Fibroblast of lung (primary cell): ENCODE data around the gene SHANK1.

Experiments
- EZH2 ChIP-seq: IDR thresholded peaks from 2 replicates; pipeline ENCODE4 v1.5.1; 2012; ENCODE audit warnings: low read length, control low read depth, mild to moderate bottlenecking; ENCODE audit errors: missing control alignments
- TF ChIP-seq, protein P1 (sequence below), 2 donors: IDR thresholded peaks in 1 of 2; conservative IDR thresholded peaks in 1 of 2; 1 replicate in 1 of 2; 2 replicates in 1 of 2; pipeline ENCODE4 v1.5.1; 2011 to 2012; ENCODE audit warnings: low read length in 2 of 2, control low read depth in 1 of 2, inconsistent platforms in 1 of 2, low read depth in 1 of 2, mild to moderate bottlenecking in 1 of 2

DNA sequence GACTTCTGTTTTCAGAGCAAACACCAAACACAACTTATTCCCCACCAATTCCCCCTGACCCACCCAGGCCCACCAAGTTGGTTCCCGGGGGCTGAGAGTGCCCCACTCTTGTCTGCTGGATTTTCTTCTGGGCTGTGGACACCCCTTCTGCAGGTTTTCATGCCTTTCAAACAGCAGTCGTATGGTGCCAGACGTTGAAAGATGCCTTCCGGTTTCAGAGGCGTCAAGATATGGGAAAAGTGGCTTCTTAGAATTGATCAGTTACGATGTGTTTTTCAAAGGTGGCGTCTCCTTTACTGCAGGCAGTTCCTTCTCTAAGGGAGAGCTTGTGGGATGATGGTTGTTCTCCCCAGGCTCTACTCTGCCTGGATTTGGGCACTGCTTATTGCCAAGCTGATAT is 16.3 kb upstream of the SHANK1 start:
- TF ChIP-seq, protein P1, sequence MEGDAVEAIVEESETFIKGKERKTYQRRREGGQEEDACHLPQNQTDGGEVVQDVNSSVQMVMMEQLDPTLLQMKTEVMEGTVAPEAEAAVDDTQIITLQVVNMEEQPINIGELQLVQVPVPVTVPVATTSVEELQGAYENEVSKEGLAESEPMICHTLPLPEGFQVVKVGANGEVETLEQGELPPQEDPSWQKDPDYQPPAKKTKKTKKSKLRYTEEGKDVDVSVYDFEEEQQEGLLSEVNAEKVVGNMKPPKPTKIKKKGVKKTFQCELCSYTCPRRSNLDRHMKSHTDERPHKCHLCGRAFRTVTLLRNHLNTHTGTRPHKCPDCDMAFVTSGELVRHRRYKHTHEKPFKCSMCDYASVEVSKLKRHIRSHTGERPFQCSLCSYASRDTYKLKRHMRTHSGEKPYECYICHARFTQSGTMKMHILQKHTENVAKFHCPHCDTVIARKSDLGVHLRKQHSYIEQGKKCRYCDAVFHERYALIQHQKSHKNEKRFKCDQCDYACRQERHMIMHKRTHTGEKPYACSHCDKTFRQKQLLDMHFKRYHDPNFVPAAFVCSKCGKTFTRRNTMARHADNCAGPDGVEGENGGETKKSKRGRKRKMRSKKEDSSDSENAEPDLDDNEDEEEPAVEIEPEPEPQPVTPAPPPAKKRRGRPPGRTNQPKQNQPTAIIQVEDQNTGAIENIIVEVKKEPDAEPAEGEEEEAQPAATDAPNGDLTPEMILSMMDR (conservative IDR thresholded peaks at IDR 0.05 in 1 of 2, IDR thresholded peaks at IDR 0.05 in 1 of 2; ENCODE audit: low read depth in 1 of 2, low read length in 2 of 2), result no peak
- TF ChIP-seq EZH2, result no peak
